ENCODE results near the gene EFNB3.

Gene EFNB3

GRCh38 chr17:7701681-7702080, 3.3 kb upstream of the EFNB3 start:
- Histone ChIP-seq H3K27ac (ENCODE audit: low read depth, low read length) (no peak overlapping the region), H3K9ac (ENCODE audit: low read length) (no peak overlapping the region), H2AFZ (ENCODE audit: low read depth, low read length, severe bottlenecking) (no peak overlapping the region), H3K4me3 (ENCODE audit: insufficient read depth, low read length, poor library complexity, severe bottlenecking) (no peak overlapping the region), H3K27me3 (ENCODE audit: low read length) (no peaks in the 10 kb centered on the region), H3K4me2 (ENCODE audit: low read depth, low read length, poor library complexity, severe bottlenecking) (no peak overlapping the region), H3K9me3 (ENCODE audit: insufficient read depth, low read length) (no peaks in the 10 kb centered on the region), H3K36me3 (ENCODE audit: low read length) (no peaks in the 10 kb centered on the region), H3K79me2 (ENCODE audit: insufficient read depth, low read length) (no peaks in the 10 kb centered on the region), H3K9me2 (replicated peaks; ENCODE audit: insufficient read depth, low read length) (no peaks in the 10 kb centered on the region), H3F3A (ENCODE audit: insufficient read depth) (no peaks in the 10 kb centered on the region), H4K20me1 (ENCODE audit: low read depth, low read length) (no peaks in the 10 kb centered on the region)
- TF ChIP-seq EZH2phosphoT487 (conservative IDR thresholded peaks at IDR 0.05; ENCODE audit: low read length) = no peak

DNA sequence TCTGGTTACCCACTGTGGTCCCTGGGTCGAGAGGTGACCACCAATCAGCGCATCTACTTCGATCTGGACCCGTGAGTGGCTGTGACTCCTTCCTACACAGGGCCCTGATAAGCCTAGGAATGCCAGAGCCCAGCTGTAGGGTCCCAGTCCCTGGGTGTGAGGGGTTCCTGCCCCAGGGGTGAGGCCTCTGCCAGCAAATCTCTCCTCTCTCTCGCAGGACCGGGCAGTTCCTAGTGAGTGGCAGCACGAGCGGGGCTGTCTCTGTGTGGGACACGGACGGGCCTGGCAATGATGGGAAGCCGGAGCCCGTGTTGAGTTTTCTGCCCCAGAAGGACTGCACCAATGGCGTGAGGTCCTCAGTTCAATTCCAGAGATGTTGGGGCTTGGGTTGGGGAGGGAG, 2.2 kb upstream of the EFNB3 start:
- no peaks in the 10 kb centered on the region for H3K9me2 ChIP-seq (replicated peaks; ENCODE audit: insufficient read depth, low read length)
- no peak overlapping the region for H3K4me2 ChIP-seq (ENCODE audit: low read depth, low read length, poor library complexity, severe bottlenecking)

DNA sequence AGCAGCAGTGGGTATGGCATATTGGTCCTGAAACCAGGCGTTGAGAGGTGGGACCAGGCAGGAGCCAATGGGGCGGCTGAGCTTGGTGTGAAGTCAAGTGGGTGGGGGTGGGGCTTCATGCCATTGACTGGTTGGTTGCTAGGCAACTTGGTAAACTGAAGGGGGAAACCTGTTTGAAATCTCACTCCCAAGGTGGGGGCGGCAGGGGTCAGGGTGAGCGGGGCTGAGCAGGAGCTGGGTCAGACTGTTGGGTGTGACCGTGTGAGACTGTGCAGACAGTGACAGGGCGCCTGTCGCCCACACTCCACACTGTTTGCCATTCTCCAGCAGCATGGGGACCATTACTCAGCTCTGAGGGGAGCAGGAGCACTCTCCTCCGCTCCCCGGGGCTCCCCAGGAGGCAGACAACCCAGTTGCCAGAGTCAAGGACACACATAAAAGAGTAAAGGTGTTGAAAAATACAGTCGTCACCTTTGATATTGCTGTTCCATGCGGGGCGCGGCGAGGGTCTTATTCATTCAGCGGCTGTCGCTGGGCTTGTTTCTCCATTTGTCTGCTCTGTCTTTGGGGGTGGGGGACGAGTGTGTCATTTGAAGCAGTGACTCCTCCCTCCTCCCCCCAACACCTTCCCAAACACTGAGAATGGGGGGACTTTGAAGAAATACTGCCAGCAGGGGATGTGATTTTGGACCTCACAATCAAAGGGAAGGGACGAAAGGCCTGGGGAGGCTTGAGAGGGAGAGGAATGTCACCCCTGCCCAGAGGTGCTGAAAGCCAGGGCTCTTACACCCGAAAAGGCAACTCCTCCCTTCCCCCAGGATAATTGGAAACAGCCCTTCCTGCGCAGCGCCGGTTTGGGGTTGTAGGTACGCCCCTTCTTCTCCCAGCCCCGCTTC, 1.2 kb upstream of the EFNB3 start:
- H3K79me2 ChIP-seq (ENCODE audit: insufficient read depth, low read length) = no peaks in the 10 kb centered on the region
- H3K4me2 ChIP-seq (ENCODE audit: low read depth, low read length, poor library complexity, severe bottlenecking) = no peak overlapping the region
- no peaks in the 10 kb centered on the region for H3K9me2 ChIP-seq (replicated peaks; ENCODE audit: insufficient read depth, low read length)
- no peaks in the 10 kb centered on the region for H3K27me3 ChIP-seq (ENCODE audit: low read length)
- no peaks in the 10 kb centered on the region for H4K20me1 ChIP-seq (ENCODE audit: low read depth, low read length)
- H2AFZ ChIP-seq (ENCODE audit: low read depth, low read length, severe bottlenecking) = no peak overlapping the region
- H3K27ac ChIP-seq (ENCODE audit: low read depth, low read length) = no peak overlapping the region
- H3K9ac ChIP-seq (ENCODE audit: low read length) = no peak overlapping the region
- no peaks in the 10 kb centered on the region for H3K9me3 ChIP-seq (ENCODE audit: insufficient read depth, low read length)
- H3K4me3 ChIP-seq (ENCODE audit: insufficient read depth, low read length, poor library complexity, severe bottlenecking) = no peak overlapping the region
- H3K36me3 ChIP-seq (ENCODE audit: low read length) = no peaks in the 10 kb centered on the region
- no peaks in the 10 kb centered on the region for H3F3A ChIP-seq (ENCODE audit: insufficient read depth)
- TF ChIP-seq, protein P1, sequence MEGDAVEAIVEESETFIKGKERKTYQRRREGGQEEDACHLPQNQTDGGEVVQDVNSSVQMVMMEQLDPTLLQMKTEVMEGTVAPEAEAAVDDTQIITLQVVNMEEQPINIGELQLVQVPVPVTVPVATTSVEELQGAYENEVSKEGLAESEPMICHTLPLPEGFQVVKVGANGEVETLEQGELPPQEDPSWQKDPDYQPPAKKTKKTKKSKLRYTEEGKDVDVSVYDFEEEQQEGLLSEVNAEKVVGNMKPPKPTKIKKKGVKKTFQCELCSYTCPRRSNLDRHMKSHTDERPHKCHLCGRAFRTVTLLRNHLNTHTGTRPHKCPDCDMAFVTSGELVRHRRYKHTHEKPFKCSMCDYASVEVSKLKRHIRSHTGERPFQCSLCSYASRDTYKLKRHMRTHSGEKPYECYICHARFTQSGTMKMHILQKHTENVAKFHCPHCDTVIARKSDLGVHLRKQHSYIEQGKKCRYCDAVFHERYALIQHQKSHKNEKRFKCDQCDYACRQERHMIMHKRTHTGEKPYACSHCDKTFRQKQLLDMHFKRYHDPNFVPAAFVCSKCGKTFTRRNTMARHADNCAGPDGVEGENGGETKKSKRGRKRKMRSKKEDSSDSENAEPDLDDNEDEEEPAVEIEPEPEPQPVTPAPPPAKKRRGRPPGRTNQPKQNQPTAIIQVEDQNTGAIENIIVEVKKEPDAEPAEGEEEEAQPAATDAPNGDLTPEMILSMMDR (IDR thresholded peaks at IDR 0.05; ENCODE audit: insufficient read depth, low read length, poor library complexity, severe bottlenecking) = no peak
- TF ChIP-seq EZH2phosphoT487 (conservative IDR thresholded peaks at IDR 0.05; ENCODE audit: low read length) = no peak

More for the DNA sequence above, 2.2 kb upstream of the EFNB3 start:
- Histone ChIP-seq H4K20me1 (ENCODE audit: low read depth, low read length) (no peaks in the 10 kb centered on the region), H3K4me3 (ENCODE audit: insufficient read depth, low read length, poor library complexity, severe bottlenecking) (no peak overlapping the region), H3K36me3 (ENCODE audit: low read length) (no peaks in the 10 kb centered on the region), H3K27ac (ENCODE audit: low read depth, low read length) (no peak overlapping the region), H3K9me3 (ENCODE audit: insufficient read depth, low read length) (no peaks in the 10 kb centered on the region), H3F3A (ENCODE audit: insufficient read depth) (no peaks in the 10 kb centered on the region), H2AFZ (ENCODE audit: low read depth, low read length, severe bottlenecking) (no peak overlapping the region), H3K79me2 (ENCODE audit: insufficient read depth, low read length) (no peaks in the 10 kb centered on the region), H3K27me3 (ENCODE audit: low read length) (no peaks in the 10 kb centered on the region), H3K9ac (ENCODE audit: low read length) (no peak overlapping the region)
- TF ChIP-seq EZH2phosphoT487 (conservative IDR thresholded peaks at IDR 0.05; ENCODE audit: low read length) = no peak
- TF ChIP-seq, protein P1 (IDR thresholded peaks at IDR 0.05; ENCODE audit: insufficient read depth, low read length, poor library complexity, severe bottlenecking) = no peak
